GM23338 (cell line): ENCODE results near the gene EYS. TPM values are rescaled to one million over a fixed set of nuclear protein-coding genes. Genes with fewer than 3 reads are reported as not detected.

Experiments used
- ATAC-seq: fragments of 200-7000 bp; cut with Tn5 transposase; 3 replicates; pipeline ENCODE4 v1.9.1; 2020
- DNase-seq: peaks from one replicate; pipeline ENCODE4 v3.0.0-alpha.2; 2015; ENCODE audit warnings: low spot score
- H2AFZ ChIP-seq: fragments of 200-600 bp; sonication (generic); 2 replicates; pipeline ENCODE4 v1.8.0; 2016; ENCODE audit warnings: antibody characterized with exemption, mild to moderate bottlenecking, moderate library complexity
- H3F3A ChIP-seq: fragments of 200-600 bp; sonication (generic); replicated peaks from 2 replicates; pipeline ENCODE4 v1.8.0; 2017; ENCODE audit warnings: antibody characterized with exemption, mixed run types, low read depth
- H3K27ac ChIP-seq: fragments of 200-600 bp; sonication (generic); 2 replicates; pipeline ENCODE4 v1.6.1; 2016; ENCODE audit warnings: low read depth
- H3K27me3 ChIP-seq: fragments of 200-600 bp; sonication (generic); 2 replicates; pipeline ENCODE4 v1.8.0; 2016; ENCODE audit warnings: mild to moderate bottlenecking, mixed run types, moderate library complexity; ENCODE audit not compliant: insufficient read depth
- H3K36me3 ChIP-seq: fragments of 200-600 bp; sonication (generic); 2 replicates; pipeline ENCODE4 v1.8.0; 2016; ENCODE audit warnings: mild to moderate bottlenecking; ENCODE audit not compliant: insufficient read depth
- H3K4me1 ChIP-seq: fragments of 200-600 bp; sonication (generic); 2 replicates; pipeline ENCODE4 v1.8.0; 2016; ENCODE audit warnings: mild to moderate bottlenecking, moderate library complexity; ENCODE audit not compliant: insufficient read depth
- H3K4me2 ChIP-seq: fragments of 200-600 bp; sonication (generic); 2 replicates; pipeline ENCODE4 v1.7.1; 2017; ENCODE audit warnings: mixed run types
- H3K4me3 ChIP-seq: fragments of 200-600 bp; sonication (generic); 2 replicates; pipeline ENCODE4 v1.6.1; 2016; ENCODE audit warnings: mixed run types
- H3K79me2 ChIP-seq: fragments of 200-600 bp; sonication (generic); replicated peaks from 2 replicates; pipeline ENCODE4 v1.8.0; 2017; ENCODE audit warnings: mild to moderate bottlenecking; ENCODE audit not compliant: insufficient read depth
- H3K9me2 ChIP-seq: fragments of 200-600 bp; sonication (generic); 2 replicates; pipeline ENCODE4 v1.8.0; 2017; ENCODE audit not compliant: insufficient read depth
- H4K20me1 ChIP-seq: fragments of 200-600 bp; sonication (generic); replicated peaks from 2 replicates; pipeline ENCODE4 v1.8.0; 2017; ENCODE audit warnings: mild to moderate bottlenecking; ENCODE audit not compliant: insufficient read depth
- H3K27ac Mint-ChIP-seq: 2 replicates; pipeline ENCODE4 v1.8.0; 2020; ENCODE audit warnings: inconsistent platforms, mild to moderate bottlenecking, moderate library complexity, mixed read lengths
- H3K27me3 Mint-ChIP-seq: 3 replicates; pipeline ENCODE4 v1.8.0; 2022; ENCODE audit warnings: low read depth, mild to moderate bottlenecking, moderate library complexity, mixed read lengths, inconsistent platforms; ENCODE audit not compliant: insufficient read depth, poor library complexity
- H3K36me3 Mint-ChIP-seq: 3 replicates; pipeline ENCODE4 v1.8.0; 2021; ENCODE audit warnings: low read depth, mild to moderate bottlenecking, inconsistent platforms, moderate library complexity, mixed read lengths
- H3K4me1 Mint-ChIP-seq: 3 replicates; pipeline ENCODE4 v1.8.0; 2020; ENCODE audit warnings: mild to moderate bottlenecking, inconsistent platforms, mixed read lengths
- H3K4me3 Mint-ChIP-seq: 3 replicates; pipeline ENCODE4 v1.8.0; 2021; ENCODE audit warnings: moderate library complexity, mild to moderate bottlenecking, inconsistent platforms, mixed read lengths
- H3K9me3 Mint-ChIP-seq: 3 replicates; pipeline ENCODE4 v1.8.0; 2020; ENCODE audit warnings: moderate library complexity, mild to moderate bottlenecking, inconsistent platforms, mixed read lengths
- JUNB ChIP-seq: IDR thresholded peaks from one replicate; pipeline ENCODE4 v1.6.1; 2016; ENCODE audit warnings: antibody characterized with exemption; ENCODE audit not compliant: unreplicated experiment
- NANOG ChIP-seq: IDR thresholded peaks from 2 replicates; pipeline ENCODE4 v1.6.1; 2016; ENCODE audit warnings: antibody characterized with exemption, borderline replicate concordance
- POLR2AphosphoS5 ChIP-seq: IDR thresholded peaks from 2 replicates; pipeline ENCODE4 v1.6.1; 2016; ENCODE audit warnings: antibody characterized with exemption, low read depth
- ZNF114 ChIP-seq: fragments of 250-450 bp; sonication (Bioruptor Pico); IDR thresholded peaks from 2 replicates; pipeline ENCODE4 v1.5.0; 2020; ENCODE audit warnings: mild to moderate bottlenecking, moderate library complexity
- ZNF331 ChIP-seq: fragments of 250-450 bp; sonication (Bioruptor Pico); IDR thresholded peaks from 2 replicates; pipeline ENCODE4 v1.5.0; 2020; ENCODE audit warnings: low read depth, mild to moderate bottlenecking, moderate library complexity
- polyA plus RNA-seq: library from polyadenylated mRNA; unstranded; fragments of >200 nt; fragmentation: Nextera tagmentation; extraction: Ambion mirVana; gene quantifications from 2 replicates; pipeline ENCODE4 v1.2.1, GENCODE V29; 2016
- total RNA-seq: library from RNA; depleted of rRNA; stranded (reverse); fragments of >200 nt; shearing (Covaris generic); gene quantifications from 2 replicates; pipeline ENCODE4 v1.2.3, GENCODE V29; 2014
- TF ChIP-seq, protein P1 (sequence below): fragments of 250-450 bp; sonication (Bioruptor Pico); IDR thresholded peaks from 2 replicates; pipeline ENCODE4 v1.5.0; 2020; ENCODE audit warnings: mild to moderate bottlenecking, moderate library complexity
- TF ChIP-seq, protein P2 (sequence below): IDR thresholded peaks from 2 replicates; pipeline ENCODE4 v1.6.1; 2016; ENCODE audit warnings: antibody characterized with exemption
- TF ChIP-seq, protein P3 (sequence below): IDR thresholded peaks from one replicate; pipeline ENCODE4 v1.6.1; 2018; ENCODE audit warnings: antibody characterized with exemption; ENCODE audit not compliant: unreplicated experiment

EYS gene
- total and polyA plus RNA-seq, 2 experiments from 2014 or later = 0.38 to 0.52 TPM

DNA sequence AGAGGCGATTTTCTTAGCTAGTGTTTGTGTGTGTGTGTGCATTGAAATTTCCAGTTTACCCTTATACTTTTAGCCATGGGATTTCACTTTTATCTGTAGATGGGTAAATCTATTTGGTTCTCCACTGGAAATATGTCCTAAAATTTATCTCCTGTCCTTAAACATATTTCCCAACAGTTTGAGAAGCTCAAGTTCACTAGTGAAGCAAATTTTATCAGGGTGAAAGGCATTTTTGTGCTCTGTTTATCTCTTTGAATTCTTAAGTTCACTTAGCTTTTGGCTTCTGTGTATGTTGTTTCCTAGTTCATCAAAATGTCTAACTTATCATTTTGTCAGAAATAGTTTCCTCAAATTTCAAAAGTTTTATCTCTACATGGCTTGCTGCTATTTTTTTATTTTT, 1509.8 kb downstream of the EYS start (continued):
- TF ChIP-seq, protein P1, sequence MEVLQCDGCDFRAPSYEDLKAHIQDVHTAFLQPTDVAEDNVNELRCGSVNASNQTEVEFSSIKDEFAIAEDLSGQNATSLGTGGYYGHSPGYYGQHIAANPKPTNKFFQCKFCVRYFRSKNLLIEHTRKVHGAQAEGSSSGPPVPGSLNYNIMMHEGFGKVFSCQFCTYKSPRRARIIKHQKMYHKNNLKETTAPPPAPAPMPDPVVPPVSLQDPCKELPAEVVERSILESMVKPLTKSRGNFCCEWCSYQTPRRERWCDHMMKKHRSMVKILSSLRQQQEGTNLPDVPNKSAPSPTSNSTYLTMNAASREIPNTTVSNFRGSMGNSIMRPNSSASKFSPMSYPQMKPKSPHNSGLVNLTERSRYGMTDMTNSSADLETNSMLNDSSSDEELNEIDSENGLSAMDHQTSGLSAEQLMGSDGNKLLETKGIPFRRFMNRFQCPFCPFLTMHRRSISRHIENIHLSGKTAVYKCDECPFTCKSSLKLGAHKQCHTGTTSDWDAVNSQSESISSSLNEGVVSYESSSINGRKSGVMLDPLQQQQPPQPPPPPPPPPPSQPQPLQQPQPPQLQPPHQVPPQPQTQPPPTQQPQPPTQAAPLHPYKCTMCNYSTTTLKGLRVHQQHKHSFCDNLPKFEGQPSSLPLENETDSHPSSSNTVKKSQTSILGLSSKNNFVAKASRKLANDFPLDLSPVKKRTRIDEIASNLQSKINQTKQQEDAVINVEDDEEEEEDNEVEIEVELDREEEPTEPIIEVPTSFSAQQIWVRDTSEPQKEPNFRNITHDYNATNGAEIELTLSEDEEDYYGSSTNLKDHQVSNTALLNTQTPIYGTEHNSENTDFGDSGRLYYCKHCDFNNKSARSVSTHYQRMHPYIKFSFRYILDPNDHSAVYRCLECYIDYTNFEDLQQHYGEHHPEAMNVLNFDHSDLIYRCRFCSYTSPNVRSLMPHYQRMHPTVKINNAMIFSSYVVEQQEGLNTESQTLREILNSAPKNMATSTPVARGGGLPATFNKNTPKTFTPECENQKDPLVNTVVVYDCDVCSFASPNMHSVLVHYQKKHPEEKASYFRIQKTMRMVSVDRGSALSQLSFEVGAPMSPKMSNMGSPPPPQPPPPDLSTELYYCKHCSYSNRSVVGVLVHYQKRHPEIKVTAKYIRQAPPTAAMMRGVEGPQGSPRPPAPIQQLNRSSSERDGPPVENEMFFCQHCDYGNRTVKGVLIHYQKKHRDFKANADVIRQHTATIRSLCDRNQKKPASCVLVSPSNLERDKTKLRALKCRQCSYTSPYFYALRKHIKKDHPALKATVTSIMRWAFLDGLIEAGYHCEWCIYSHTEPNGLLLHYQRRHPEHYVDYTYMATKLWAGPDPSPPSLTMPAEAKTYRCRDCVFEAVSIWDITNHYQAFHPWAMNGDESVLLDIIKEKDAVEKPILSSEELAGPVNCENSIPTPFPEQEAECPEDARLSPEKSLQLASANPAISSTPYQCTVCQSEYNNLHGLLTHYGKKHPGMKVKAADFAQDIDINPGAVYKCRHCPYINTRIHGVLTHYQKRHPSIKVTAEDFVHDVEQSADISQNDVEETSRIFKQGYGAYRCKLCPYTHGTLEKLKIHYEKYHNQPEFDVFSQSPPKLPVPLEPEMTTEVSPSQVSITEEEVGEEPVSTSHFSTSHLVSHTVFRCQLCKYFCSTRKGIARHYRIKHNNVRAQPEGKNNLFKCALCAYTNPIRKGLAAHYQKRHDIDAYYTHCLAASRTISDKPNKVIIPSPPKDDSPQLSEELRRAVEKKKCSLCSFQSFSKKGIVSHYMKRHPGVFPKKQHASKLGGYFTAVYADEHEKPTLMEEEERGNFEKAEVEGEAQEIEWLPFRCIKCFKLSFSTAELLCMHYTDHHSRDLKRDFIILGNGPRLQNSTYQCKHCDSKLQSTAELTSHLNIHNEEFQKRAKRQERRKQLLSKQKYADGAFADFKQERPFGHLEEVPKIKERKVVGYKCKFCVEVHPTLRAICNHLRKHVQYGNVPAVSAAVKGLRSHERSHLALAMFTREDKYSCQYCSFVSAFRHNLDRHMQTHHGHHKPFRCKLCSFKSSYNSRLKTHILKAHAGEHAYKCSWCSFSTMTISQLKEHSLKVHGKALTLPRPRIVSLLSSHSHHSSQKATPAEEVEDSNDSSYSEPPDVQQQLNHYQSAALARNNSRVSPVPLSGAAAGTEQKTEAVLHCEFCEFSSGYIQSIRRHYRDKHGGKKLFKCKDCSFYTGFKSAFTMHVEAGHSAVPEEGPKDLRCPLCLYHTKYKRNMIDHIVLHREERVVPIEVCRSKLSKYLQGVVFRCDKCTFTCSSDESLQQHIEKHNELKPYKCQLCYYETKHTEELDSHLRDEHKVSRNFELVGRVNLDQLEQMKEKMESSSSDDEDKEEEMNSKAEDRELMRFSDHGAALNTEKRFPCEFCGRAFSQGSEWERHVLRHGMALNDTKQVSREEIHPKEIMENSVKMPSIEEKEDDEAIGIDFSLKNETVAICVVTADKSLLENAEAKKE (CRISPR knock-in tag) = no peak
- TF ChIP-seq ZNF331 (CRISPR knock-in tag) (no peak), JUNB (no peak), NANOG (no peak), ZNF114 (CRISPR knock-in tag) (no peak)
- TF ChIP-seq, protein P2, sequence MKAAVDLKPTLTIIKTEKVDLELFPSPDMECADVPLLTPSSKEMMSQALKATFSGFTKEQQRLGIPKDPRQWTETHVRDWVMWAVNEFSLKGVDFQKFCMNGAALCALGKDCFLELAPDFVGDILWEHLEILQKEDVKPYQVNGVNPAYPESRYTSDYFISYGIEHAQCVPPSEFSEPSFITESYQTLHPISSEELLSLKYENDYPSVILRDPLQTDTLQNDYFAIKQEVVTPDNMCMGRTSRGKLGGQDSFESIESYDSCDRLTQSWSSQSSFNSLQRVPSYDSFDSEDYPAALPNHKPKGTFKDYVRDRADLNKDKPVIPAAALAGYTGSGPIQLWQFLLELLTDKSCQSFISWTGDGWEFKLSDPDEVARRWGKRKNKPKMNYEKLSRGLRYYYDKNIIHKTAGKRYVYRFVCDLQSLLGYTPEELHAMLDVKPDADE = no peak

DNA sequence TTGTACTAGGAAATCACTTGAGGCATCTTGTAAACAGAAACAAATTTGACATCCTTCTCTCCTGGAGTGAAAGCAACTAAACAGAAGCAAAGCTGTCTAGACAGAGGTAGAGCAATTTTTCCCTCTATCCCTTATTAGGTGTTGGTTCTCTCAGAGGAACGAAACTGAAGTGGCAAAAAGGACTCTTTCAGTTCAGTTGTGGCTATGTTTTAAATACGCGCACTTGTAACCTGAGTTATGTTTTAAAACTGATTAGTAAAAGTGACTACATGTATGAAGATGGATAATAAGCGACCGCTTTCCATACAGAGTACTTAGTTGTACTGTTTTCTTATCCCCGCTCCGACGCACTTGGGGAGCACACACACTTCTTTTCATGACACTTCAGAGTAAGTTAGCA, 1520.4 kb downstream of the EYS start:
- Histone ChIP-seq H4K20me1 (no peaks in the 10 kb centered on the region), H2AFZ (no peak overlapping the region), H3K4me3 (no peak overlapping the region), H3K36me3 (no peaks in the 10 kb centered on the region), H3F3A (no peaks in the 10 kb centered on the region), H3K27me3 (no peaks in the 10 kb centered on the region), H3K4me1 (no peaks in the 10 kb centered on the region), H3K79me2 (no peaks in the 10 kb centered on the region), H3K27ac (no peak overlapping the region), H3K4me2 (no peak overlapping the region), H3K9me2 (no peaks in the 10 kb centered on the region)
- no peaks in the 10 kb centered on the region for H3K36me3 Mint-ChIP-seq
- H3K4me3 Mint-ChIP-seq = no peak overlapping the region
- ATAC-seq (no peak), DNase-seq (no peak)
- no peak overlapping the region for H3K27ac Mint-ChIP-seq
- no peaks in the 10 kb centered on the region for H3K4me1 Mint-ChIP-seq
- H3K27me3 Mint-ChIP-seq = no peaks in the 10 kb centered on the region
- peaks cover 13% of the 10 kb centered on the region; the same call in 2 of the 3 replicates for H3K9me3 Mint-ChIP-seq
- TF ChIP-seq, protein P3, sequence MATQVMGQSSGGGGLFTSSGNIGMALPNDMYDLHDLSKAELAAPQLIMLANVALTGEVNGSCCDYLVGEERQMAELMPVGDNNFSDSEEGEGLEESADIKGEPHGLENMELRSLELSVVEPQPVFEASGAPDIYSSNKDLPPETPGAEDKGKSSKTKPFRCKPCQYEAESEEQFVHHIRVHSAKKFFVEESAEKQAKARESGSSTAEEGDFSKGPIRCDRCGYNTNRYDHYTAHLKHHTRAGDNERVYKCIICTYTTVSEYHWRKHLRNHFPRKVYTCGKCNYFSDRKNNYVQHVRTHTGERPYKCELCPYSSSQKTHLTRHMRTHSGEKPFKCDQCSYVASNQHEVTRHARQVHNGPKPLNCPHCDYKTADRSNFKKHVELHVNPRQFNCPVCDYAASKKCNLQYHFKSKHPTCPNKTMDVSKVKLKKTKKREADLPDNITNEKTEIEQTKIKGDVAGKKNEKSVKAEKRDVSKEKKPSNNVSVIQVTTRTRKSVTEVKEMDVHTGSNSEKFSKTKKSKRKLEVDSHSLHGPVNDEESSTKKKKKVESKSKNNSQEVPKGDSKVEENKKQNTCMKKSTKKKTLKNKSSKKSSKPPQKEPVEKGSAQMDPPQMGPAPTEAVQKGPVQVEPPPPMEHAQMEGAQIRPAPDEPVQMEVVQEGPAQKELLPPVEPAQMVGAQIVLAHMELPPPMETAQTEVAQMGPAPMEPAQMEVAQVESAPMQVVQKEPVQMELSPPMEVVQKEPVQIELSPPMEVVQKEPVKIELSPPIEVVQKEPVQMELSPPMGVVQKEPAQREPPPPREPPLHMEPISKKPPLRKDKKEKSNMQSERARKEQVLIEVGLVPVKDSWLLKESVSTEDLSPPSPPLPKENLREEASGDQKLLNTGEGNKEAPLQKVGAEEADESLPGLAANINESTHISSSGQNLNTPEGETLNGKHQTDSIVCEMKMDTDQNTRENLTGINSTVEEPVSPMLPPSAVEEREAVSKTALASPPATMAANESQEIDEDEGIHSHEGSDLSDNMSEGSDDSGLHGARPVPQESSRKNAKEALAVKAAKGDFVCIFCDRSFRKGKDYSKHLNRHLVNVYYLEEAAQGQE = no peak
- TF ChIP-seq POLR2AphosphoS5 = no peak
